Endothelial cell of umbilical vein (primary cell): ENCODE results near the gene ZNF697. TPM values are rescaled to one million over a fixed set of nuclear protein-coding genes. Genes with fewer than 3 reads are reported as not detected.

Source experiments
- BruUV-seq: library from RNA; stranded (reverse); fragments of 400-500 nt; replicated peaks from 2 replicates; lab custom pipeline; 2021; lab: Mats Ljungman, UMichigan
- CTCF ChIA-PET: fragments of 300-600, 350-600 bp; sonication (Branson Sonifier 250); formaldehyde crosslinking; loops from one replicate; lab custom pipeline; 2021; ENCODE audit warnings: antibody characterized with exemption, inconsistent platforms; lab: Charles Lee
- POLR2A ChIA-PET: fragments of 300-600, 350-600 bp; sonication (Branson Sonifier 250); formaldehyde crosslinking; loops from one replicate; lab custom pipeline; 2021; ENCODE audit warnings: antibody characterized with exemption, inconsistent platforms; lab: Charles Lee
- DNase-seq: peaks from one replicate; pipeline ENCODE4 v3.0.0-alpha.2; 2011; ENCODE audit warnings: low read depth, low spot score
- FAIRE-seq: peaks from 2 replicates; lab custom pipeline; 2011; peaks lifted over from hg19 to GRCh38; lab: Jason Lieb, UNC
- H2AFZ ChIP-seq: 2 replicates; pipeline ENCODE4 v1.6.0; 2012; ENCODE audit warnings: low read depth, low read length, control low read depth, inconsistent platforms
- H3K27ac ChIP-seq: 2 replicates; pipeline ENCODE4 v1.5.1; 2011; ENCODE audit warnings: low read depth, mild to moderate bottlenecking, control low read depth, low read length, moderate library complexity; ENCODE audit not compliant: insufficient read depth
- H3K27me3 ChIP-seq, 2 experiments: 2 replicates each; pipeline versions ENCODE4 v1.6.0 to v1.6.1; 2011; ENCODE audit warnings: low read length in 2 of 2, mixed read lengths in 1 of 2; ENCODE audit not compliant: control insufficient read depth in 2 of 2, insufficient read depth in 2 of 2
- H3K36me3 ChIP-seq, 2 experiments: 2 replicates in 1 of 2; 3 replicates in 1 of 2; pipeline ENCODE4 v1.5.1; 2011; ENCODE audit warnings: low read length in 2 of 2, mild to moderate bottlenecking in 1 of 2, moderate library complexity in 1 of 2; ENCODE audit not compliant: control insufficient read depth in 2 of 2, insufficient read depth in 2 of 2; ENCODE audit errors: extremely low read depth in 1 of 2
- H3K4me1 ChIP-seq: 3 replicates; pipeline ENCODE4 v1.5.1; 2011; ENCODE audit warnings: mild to moderate bottlenecking, low read length; ENCODE audit not compliant: control insufficient read depth, insufficient read depth; ENCODE audit errors: extremely low read depth
- H3K4me2 ChIP-seq: 2 replicates; pipeline ENCODE4 v1.6.1; 2011; ENCODE audit warnings: low read length, control low read depth, mixed read lengths; ENCODE audit not compliant: insufficient read depth
- H3K4me3 ChIP-seq, 3 experiments: fragments of 200-600 bp in 1 of 3; sonication (generic), shearing (Covaris generic) in 1 of 3; replicated peaks in 1 of 3; 2 replicates each; pipeline ENCODE4 v1.5.1; 2011 to 2016; ENCODE audit warnings: control low read depth in 3 of 3, low read length in 3 of 3, mild to moderate bottlenecking in 2 of 3, inconsistent platforms in 1 of 3, low read depth in 1 of 3, moderate library complexity in 1 of 3; ENCODE audit not compliant: insufficient read depth in 1 of 3
- H3K79me2 ChIP-seq: 2 replicates; pipeline ENCODE4 v1.6.0; 2012; ENCODE audit warnings: low read length, inconsistent platforms; ENCODE audit not compliant: control insufficient read depth, insufficient read depth
- H3K9ac ChIP-seq: replicated peaks from 2 replicates; pipeline ENCODE3; 2011; ENCODE audit warnings: low read length, control low read depth; ENCODE audit not compliant: insufficient read depth; ENCODE audit errors: extremely low read depth
- H3K9me1 ChIP-seq: replicated peaks from 3 replicates; pipeline ENCODE4 v1.6.0; 2011; ENCODE audit warnings: mild to moderate bottlenecking, low read length; ENCODE audit not compliant: control insufficient read depth, insufficient read depth; ENCODE audit errors: extremely low read depth
- H3K9me3 ChIP-seq: replicated peaks from 2 replicates; pipeline ENCODE4 v1.5.1; 2012; ENCODE audit warnings: low read length, inconsistent platforms; ENCODE audit not compliant: control insufficient read depth, insufficient read depth
- H4K20me1 ChIP-seq: replicated peaks from 2 replicates; pipeline ENCODE3; 2011; ENCODE audit warnings: mild to moderate bottlenecking, low read length; ENCODE audit not compliant: control insufficient read depth, insufficient read depth; ENCODE audit errors: extremely low read depth
- CTCF ChIP-seq, 2 donors: IDR thresholded peaks; 1 replicate in 1 of 2; 2 replicates in 1 of 2; pipeline ENCODE4 v1.5.1; 2011; ENCODE audit warnings: low read length in 2 of 2, mild to moderate bottlenecking in 2 of 2, moderate library complexity in 2 of 2, control low read depth in 1 of 2, inconsistent platforms in 1 of 2, low read depth in 1 of 2; ENCODE audit not compliant: insufficient read depth in 1 of 2; ENCODE audit errors: extremely low read depth in 1 of 2
- EZH2 ChIP-seq: IDR thresholded peaks from 2 replicates; pipeline ENCODE4 v1.6.1; 2012; ENCODE audit warnings: borderline replicate concordance, low read depth, mild to moderate bottlenecking, moderate library complexity, low read length, inconsistent platforms; ENCODE audit not compliant: severe bottlenecking
- FOS ChIP-seq: IDR thresholded peaks from 2 replicates; pipeline ENCODE4 v1.6.1; 2011; ENCODE audit warnings: mild to moderate bottlenecking, low read length, moderate library complexity, borderline replicate concordance; ENCODE audit not compliant: insufficient read depth
- GATA2 ChIP-seq: IDR thresholded peaks from 2 replicates; pipeline ENCODE4 v1.7.0; 2011; ENCODE audit warnings: low read depth, mild to moderate bottlenecking, moderate library complexity, mixed read lengths, low read length; ENCODE audit not compliant: insufficient read length, insufficient read depth
- JUN ChIP-seq: IDR thresholded peaks from 2 replicates; pipeline ENCODE4 v1.6.1; 2011; ENCODE audit warnings: borderline replicate concordance, low read depth; ENCODE audit not compliant: insufficient read length, insufficient read depth
- MAX ChIP-seq: IDR thresholded peaks from 2 replicates; pipeline ENCODE4 v1.6.1; 2011; ENCODE audit not compliant: insufficient read depth, insufficient read length
- MYC ChIP-seq: IDR thresholded peaks from one replicate; pipeline ENCODE4 v1.6.1; 2011; ENCODE audit warnings: mild to moderate bottlenecking, low read depth, low read length
- POLR2A ChIP-seq: IDR thresholded peaks from 2 replicates; pipeline ENCODE4 v1.6.1; 2012; ENCODE audit warnings: low read depth, mild to moderate bottlenecking, control low read depth, low read length
- POLR2AphosphoS5 ChIP-seq: IDR thresholded peaks from 2 replicates; pipeline ENCODE4 v1.6.1; 2012; ENCODE audit warnings: low read depth, mild to moderate bottlenecking, control low read depth, low read length, moderate library complexity; ENCODE audit not compliant: insufficient read depth
- dilution Hi-C: fragments of 300-500 bp; cut with MboI; formaldehyde crosslinking; loops from one replicate; pipeline ENCODE4 v1.15.0; 2019; ENCODE audit warnings: low sequenced_read_pairs; ENCODE audit not compliant: extremely low pct_ligation_motif_present
- intact Hi-C: fragments of 100-400 bp; cut with micrococcal nuclease; formaldehyde crosslinking; loops from one replicate; pipeline ENCODE4 v1.10.0; 2022
- polyA plus RNA-seq, 4 experiments: library from polyadenylated mRNA; depleted of rRNA in 3 of 4; stranded (reverse) in 3 of 4; unstranded in 1 of 4; fragments of >200 nt; gene quantifications; 2 replicates each; pipeline versions ENCODE4 v1.2.1 to v1.2.3, GENCODE V29; 2011 to 2012; ENCODE audit warnings: missing spikeins in 1 of 4
- total RNA-seq: library from RNA; stranded (reverse); gene quantifications from 2 replicates; pipeline ENCODE4 v1.2.3, GENCODE V29; 2021

Gene ZNF697
- total and polyA plus RNA-seq, 2 donors (not counting 3 experiments of a cell fraction or from before 2014, with no cell fraction given), result 6.2 to 14.1 TPM

- no peak overlapping the region for H3K4me3 ChIP-seq
- no peak overlapping the region for H3K27ac ChIP-seq
- H3K79me2 ChIP-seq, result no peaks in the 10 kb centered on the region
- no peaks in the 10 kb centered on the region for H3K36me3 ChIP-seq
- no peak overlapping the region for H3K9ac ChIP-seq
- peaks cover 8% of the 10 kb centered on the region for H3K4me1 ChIP-seq
- no peaks in the 10 kb centered on the region for H3K9me1 ChIP-seq
- no peak overlapping the region for H2AFZ ChIP-seq
- FAIRE-seq, result no peak
- intact Hi-C loops (no loop called here), dilution Hi-C loops (no loop called here)
- no peak for DNase-seq
- no peaks in the 10 kb centered on the region for H3K9me3 ChIP-seq
- peaks cover 12 to 13% of the 10 kb centered on the region in 2 experiments for H3K27me3 ChIP-seq
- no TSS peak for BruUV-seq
- POLR2A ChIA-PET, result no interaction called here
- no peak overlapping the region for H3K4me2 ChIP-seq
- CTCF ChIA-PET, result interaction anchor here (2.2 kb wide), 1 partner anchor 69 kb away, joined by 7 read pairs; no protein-coding TSS in a partner anchor
- TF ChIP-seq MAX (no peak), EZH2 (no peak), POLR2AphosphoS5 (no peak), POLR2A (no peak), GATA2 (no peak), MYC (no peak), CTCF (IDR thresholded peaks at IDR 0.05; ENCODE audit: extremely low read depth in 1 of 2, insufficient read depth in 1 of 2, low read depth in 1 of 2, low read length in 2 of 2) (no peak), JUN (no peak), FOS (no peak)
- no peaks in the 10 kb centered on the region for H4K20me1 ChIP-seq
Observed at GRCh38 chr1:119680193-119680592, 32.1 kb upstream of the ZNF697 start.
